ENCODE results near the gene OGFR. TPM values are rescaled to one million over a fixed set of nuclear protein-coding genes. Genes with fewer than 3 reads are reported as not detected.

OGFR gene
- total RNA-seq, 2 experiments from 2014 or later: 54.5 to 56.0 TPM

DNA sequence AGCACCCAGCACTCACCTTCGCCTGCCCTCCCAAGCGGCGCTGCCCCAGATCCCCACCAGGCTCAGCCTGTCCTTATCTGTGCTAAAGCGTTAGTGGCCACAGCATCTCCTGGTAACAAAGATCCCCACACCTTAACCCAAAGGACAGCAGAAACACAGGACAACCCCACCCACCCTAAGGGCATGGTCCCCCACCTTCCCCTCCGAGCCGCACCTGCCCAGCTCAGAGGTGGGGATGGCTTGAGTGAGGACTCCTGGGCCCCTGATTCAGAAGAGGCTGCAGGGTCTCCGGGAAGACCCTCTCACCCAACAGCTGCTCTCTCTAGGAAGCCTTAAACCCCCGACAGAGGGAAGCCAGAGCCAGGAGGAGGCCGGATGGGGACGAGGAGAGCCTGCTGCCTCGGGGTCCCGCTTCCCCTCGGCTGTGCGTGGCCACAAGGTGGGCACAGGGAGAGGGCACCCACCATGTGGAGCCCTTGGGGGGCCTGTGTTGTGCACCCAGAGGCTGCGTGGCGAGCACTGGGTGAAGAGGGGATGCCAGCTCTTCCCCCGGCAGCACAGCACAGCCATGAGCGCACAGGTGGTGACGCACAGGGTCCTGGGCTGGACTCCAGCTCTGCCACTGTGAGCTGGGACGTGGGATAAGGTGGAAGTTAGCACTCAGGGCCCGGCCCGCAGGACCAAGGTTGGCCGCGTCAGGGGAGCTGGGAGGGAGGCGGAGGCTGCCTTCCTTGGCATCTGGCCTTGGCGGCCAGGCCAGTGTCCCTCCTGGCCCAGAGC is 40.3 kb upstream of the OGFR start:
- Mint-ChIP-seq H3K27ac (no peak overlapping the region), H3K36me3 (ENCODE audit: low read depth) (no peaks in the 10 kb centered on the region), H3K4me3 (no peak overlapping the region), H3K27me3 (no peaks in the 10 kb centered on the region), H3K4me1 (ENCODE audit: low read depth) (peaks cover 25% of the 10 kb centered on the region), H3K9me3 (no peaks in the 10 kb centered on the region)
- intact Hi-C loops (cut with DNase I, micrococcal nuclease): no loop called here
- H3K4me3 ChIP-seq (ENCODE audit: low read length): no peak overlapping the region
- ChIA-PET POLR2A (interaction anchor here (1.0 kb wide), 1 partner anchor 25 kb away, joined by 4 read pairs; no protein-coding TSS in a partner anchor), CTCF (no interaction called here)
- no peak overlapping the region for H3K27ac ChIP-seq (ENCODE audit: low read depth in 1 of 2, low read length in 2 of 2)
- no peaks in the 10 kb centered on the region for H3K9me3 ChIP-seq (ENCODE audit: control insufficient read depth in 1 of 2, insufficient read depth in 1 of 2, low read length in 2 of 2)
- H3K27me3 ChIP-seq (ENCODE audit: control insufficient read depth in 1 of 2, insufficient read depth in 2 of 2, low read length in 2 of 2): no peaks in the 10 kb centered on the region
- no peaks in the 10 kb centered on the region for H3K36me3 ChIP-seq (ENCODE audit: insufficient read depth, low read length)
- no peak for ATAC-seq (ENCODE audit: poor library complexity)
- peaks cover 4% of the 10 kb centered on the region for H3K4me1 ChIP-seq (ENCODE audit: insufficient read depth, low read length)
- TF ChIP-seq, protein P1, sequence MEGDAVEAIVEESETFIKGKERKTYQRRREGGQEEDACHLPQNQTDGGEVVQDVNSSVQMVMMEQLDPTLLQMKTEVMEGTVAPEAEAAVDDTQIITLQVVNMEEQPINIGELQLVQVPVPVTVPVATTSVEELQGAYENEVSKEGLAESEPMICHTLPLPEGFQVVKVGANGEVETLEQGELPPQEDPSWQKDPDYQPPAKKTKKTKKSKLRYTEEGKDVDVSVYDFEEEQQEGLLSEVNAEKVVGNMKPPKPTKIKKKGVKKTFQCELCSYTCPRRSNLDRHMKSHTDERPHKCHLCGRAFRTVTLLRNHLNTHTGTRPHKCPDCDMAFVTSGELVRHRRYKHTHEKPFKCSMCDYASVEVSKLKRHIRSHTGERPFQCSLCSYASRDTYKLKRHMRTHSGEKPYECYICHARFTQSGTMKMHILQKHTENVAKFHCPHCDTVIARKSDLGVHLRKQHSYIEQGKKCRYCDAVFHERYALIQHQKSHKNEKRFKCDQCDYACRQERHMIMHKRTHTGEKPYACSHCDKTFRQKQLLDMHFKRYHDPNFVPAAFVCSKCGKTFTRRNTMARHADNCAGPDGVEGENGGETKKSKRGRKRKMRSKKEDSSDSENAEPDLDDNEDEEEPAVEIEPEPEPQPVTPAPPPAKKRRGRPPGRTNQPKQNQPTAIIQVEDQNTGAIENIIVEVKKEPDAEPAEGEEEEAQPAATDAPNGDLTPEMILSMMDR (IDR thresholded peaks at IDR 0.05): no peak
- DNase-seq: no peak

- H3K27ac Mint-ChIP-seq: no peak overlapping the region
- H3K27me3 ChIP-seq (ENCODE audit: control insufficient read depth in 1 of 2, insufficient read depth in 2 of 2, low read length in 2 of 2): no peaks in the 10 kb centered on the region
- H3K27ac ChIP-seq (ENCODE audit: low read depth in 1 of 2, low read length in 2 of 2): no peak overlapping the region
- no peaks in the 10 kb centered on the region for H3K36me3 ChIP-seq (ENCODE audit: insufficient read depth, low read length)
- ChIA-PET CTCF (no interaction called here), POLR2A (interaction anchor here (1.0 kb wide), 1 partner anchor 25 kb away, joined by 4 read pairs; no protein-coding TSS in a partner anchor)
- H3K4me1 Mint-ChIP-seq (ENCODE audit: low read depth): peaks cover 26% of the 10 kb centered on the region
- no peak overlapping the region for H3K4me3 Mint-ChIP-seq
- H3K27me3 Mint-ChIP-seq: no peaks in the 10 kb centered on the region
- no peaks in the 10 kb centered on the region for H3K36me3 Mint-ChIP-seq (ENCODE audit: low read depth)
- DNase-seq (no peak), ATAC-seq (ENCODE audit: poor library complexity) (no peak)
- intact Hi-C loops (cut with DNase I, micrococcal nuclease): no loop called here
- TF ChIP-seq, protein P1 (IDR thresholded peaks at IDR 0.05): no peak
- H3K4me3 ChIP-seq (ENCODE audit: low read length): no peak overlapping the region
- H3K4me1 ChIP-seq (ENCODE audit: insufficient read depth, low read length): peaks cover 4% of the 10 kb centered on the region
- H3K9me3 Mint-ChIP-seq: no peaks in the 10 kb centered on the region
- H3K9me3 ChIP-seq (ENCODE audit: control insufficient read depth in 1 of 2, insufficient read depth in 1 of 2, low read length in 2 of 2): no peaks in the 10 kb centered on the region
Observed at GRCh38 chr20:62765021-62765420, 39.6 kb upstream of the OGFR start.

DNA sequence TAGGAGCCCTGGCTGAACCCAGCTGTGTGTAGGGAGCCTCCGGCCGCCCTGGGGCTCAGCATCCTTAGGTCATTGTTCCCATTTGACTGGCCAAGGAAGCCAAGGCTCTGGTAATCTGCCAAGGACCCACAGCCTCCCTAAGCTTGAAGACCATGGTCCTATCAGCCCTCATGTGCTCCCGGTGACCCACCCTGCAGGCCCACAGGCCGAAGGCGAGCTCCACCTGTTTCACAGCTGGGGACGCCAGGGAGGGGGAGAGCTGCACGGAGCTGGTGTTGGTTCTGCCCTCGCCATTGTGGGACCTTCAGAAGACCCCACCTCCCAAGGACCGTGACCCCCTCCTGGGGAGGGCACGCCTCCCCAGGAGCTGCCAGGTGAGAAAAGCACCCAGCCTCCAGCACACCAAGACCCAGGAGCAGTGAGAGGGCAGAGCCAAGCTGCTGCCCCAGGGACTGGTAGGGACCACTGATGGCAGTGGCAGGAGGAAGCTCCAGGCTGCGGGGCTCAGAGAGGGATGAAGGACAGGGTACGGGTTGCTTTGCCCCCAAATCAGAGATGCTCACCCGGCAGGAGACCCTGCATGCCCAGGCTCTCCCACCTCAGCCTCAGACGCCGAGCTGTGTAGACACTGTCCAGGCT is 39.1 kb upstream of the OGFR start:
- H3K36me3 Mint-ChIP-seq (ENCODE audit: low read depth): no peaks in the 10 kb centered on the region
- H3K27me3 Mint-ChIP-seq: no peaks in the 10 kb centered on the region
- H3K4me3 Mint-ChIP-seq: no peak overlapping the region
- Histone ChIP-seq H3K27me3 (ENCODE audit: control insufficient read depth in 1 of 2, insufficient read depth in 2 of 2, low read length in 2 of 2) (no peaks in the 10 kb centered on the region), H3K27ac (ENCODE audit: low read depth in 1 of 2, low read length in 2 of 2) (no peak overlapping the region), H3K9me3 (ENCODE audit: control insufficient read depth in 1 of 2, insufficient read depth in 1 of 2, low read length in 2 of 2) (no peaks in the 10 kb centered on the region), H3K36me3 (ENCODE audit: insufficient read depth, low read length) (no peaks in the 10 kb centered on the region), H3K4me1 (ENCODE audit: insufficient read depth, low read length) (peaks cover 4% of the 10 kb centered on the region), H3K4me3 (ENCODE audit: low read length) (no peak overlapping the region)
- H3K9me3 Mint-ChIP-seq: no peaks in the 10 kb centered on the region
- intact Hi-C loops (cut with DNase I, micrococcal nuclease): no loop called here
- no peak for DNase-seq
- ATAC-seq (ENCODE audit: poor library complexity): no peak
- ChIA-PET CTCF (no interaction called here), POLR2A (interaction anchor here (0.6 to 1.0 kb wide), 2 partner anchors 26 to 463 kb away, joined by 3 to 4 read pairs; partner anchors contain the start of gene ADRM1)
- H3K27ac Mint-ChIP-seq: no peak overlapping the region
- TF ChIP-seq, protein P1 (IDR thresholded peaks at IDR 0.05): no peak
- H3K4me1 Mint-ChIP-seq (ENCODE audit: low read depth): peaks cover 26% of the 10 kb centered on the region

All from CD4-positive, alpha-beta T cell (primary cell).